Muscle of back (tissue), 13 donors: Measurements from ENCODE around the gene ISCA2. TPM values are rescaled to one million over a fixed set of nuclear protein-coding genes. Genes with fewer than 3 reads are reported as not detected.
"Not testable (repeated sequence)": the region's sequence is repeated elsewhere in the genome, so short reads cannot be mapped to it uniquely, and the experiment has no call there.

ENCODE experiments used
- DNase-seq, 3 donors: peaks; one replicate each; pipeline versions ENCODE4 v3.0.0 to v3.0.0-alpha.2; 2013
- long read RNA-seq, 9 donors: transcript quantifications; one replicate each; lab custom pipeline, GENCODE V29; 2026
- polyA plus RNA-seq, 10 donors: library from polyadenylated mRNA; unstranded; fragments of 120-200 nt; gene quantifications; one replicate each; pipeline ENCODE4 v1.2.1, GENCODE V29; 2013; ENCODE audit not compliant: insufficient read length in 10 of 10

ISCA2 gene
- polyA plus RNA-seq, result 10 to 100 TPM; 22.7 to 27.8 (median 25.1) TPM
- long read RNA-seq, donor 1, transcript ISCA2-204 (4 exons, 2,626 nt), result major isoform, 21 of 23 reads
- long read RNA-seq, donor 1, partial matches to known transcripts, result 0 of 23 reads
- long read RNA-seq, donor 1, other reads (novel, unspliced or antisense), result 0 of 23 reads
- long read RNA-seq, donor 2, transcript ISCA2-204 (4 exons, 2,626 nt), result major isoform, 15 of 17 reads
- long read RNA-seq, donor 2, partial matches to known transcripts, result 0 of 17 reads
- long read RNA-seq, donor 2, other reads (novel, unspliced or antisense), result 0 of 17 reads
- long read RNA-seq, donor 3, result 0 reads
- long read RNA-seq, donor 4, transcript ISCA2-204 (4 exons, 2,626 nt), result major isoform, 16 of 16 reads
- long read RNA-seq, donor 4, partial matches to known transcripts, result 0 of 16 reads
- long read RNA-seq, donor 4, other reads (novel, unspliced or antisense), result 0 of 16 reads
- long read RNA-seq, donor 5, transcript ISCA2-204 (4 exons, 2,626 nt), result major isoform, 25 of 26 reads
- long read RNA-seq, donor 5, partial matches to known transcripts, result 0 of 26 reads
- long read RNA-seq, donor 5, other reads (novel, unspliced or antisense), result 0 of 26 reads
- long read RNA-seq, donor 6, transcript ISCA2-204 (4 exons, 2,626 nt), result major isoform, 35 of 36 reads
- long read RNA-seq, donor 6, partial matches to known transcripts, result 0 of 36 reads
- long read RNA-seq, donor 6, other reads (novel, unspliced or antisense), result 0 of 36 reads
- long read RNA-seq, donor 7, transcript ISCA2-204 (4 exons, 2,626 nt), result major isoform, 14 of 14 reads
- long read RNA-seq, donor 7, partial matches to known transcripts, result 0 of 14 reads
- long read RNA-seq, donor 7, other reads (novel, unspliced or antisense), result 0 of 14 reads
- long read RNA-seq, donor 8, transcript ISCA2-204 (4 exons, 2,626 nt), result major isoform, 9 of 11 reads
- long read RNA-seq, donor 8, partial matches to known transcripts, result 0 of 11 reads
- long read RNA-seq, donor 8, other reads (novel, unspliced or antisense), result 0 of 11 reads
- long read RNA-seq, donor 9, partial matches to known transcripts, result 0 of 1 reads
- long read RNA-seq, donor 9, other reads (novel, unspliced or antisense), result 0 of 1 reads

GRCh38 chr14:74493343-74494261 is at the start of gene ISCA2:
Gene ISCA2, plus strand, starts transcription at chr14:74493765. Its CDS starts 10 bp downstream, at chr14:74493775.
- peak; percentile 98 to 99 (median 99) for DNase-seq

GRCh38 chr14:74444866-74445265 is 48.7 kb upstream of the ISCA2 start:
- no peak for DNase-seq

GRCh38 chr14:74454397-74454796 is 39.2 kb upstream of the ISCA2 start:
- DNase-seq, result not testable (repeated sequence)

GRCh38 chr14:74456684-74457564 is 36.6 kb upstream of the ISCA2 start:
- no peak for DNase-seq

GRCh38 chr14:74457565-74457895 is 36.0 kb upstream of the ISCA2 start:
- DNase-seq, result no peak

- DNase-seq, result peak in 1 of 3 donors; percentile 5
Observed at GRCh38 chr14:74459289-74459946, 34.1 kb upstream of the ISCA2 start.

GRCh38 chr14:74459976-74460375 is 33.6 kb upstream of the ISCA2 start:
- DNase-seq, result no peak

GRCh38 chr14:74462993-74463392 is 30.6 kb upstream of the ISCA2 start:
- DNase-seq, result no peak

- DNase-seq, result no peak
Observed at GRCh38 chr14:74463697-74464096, 29.9 kb upstream of the ISCA2 start.

GRCh38 chr14:74464785-74465184 is 28.8 kb upstream of the ISCA2 start:
- DNase-seq, result no peak

GRCh38 chr14:74465335-74465734 is 28.2 kb upstream of the ISCA2 start:
- DNase-seq, result no peak

GRCh38 chr14:74468513-74468912 is 25.1 kb upstream of the ISCA2 start:
- DNase-seq, result no peak

GRCh38 chr14:74469548-74470518 is 23.7 kb upstream of the ISCA2 start:
- DNase-seq, result no peak

- DNase-seq, result no peak
Observed at GRCh38 chr14:74472601-74473000, 21.0 kb upstream of the ISCA2 start.

GRCh38 chr14:74474376-74474775 is 19.2 kb upstream of the ISCA2 start:
- DNase-seq, result peak in 1 of 3 donors; percentile 7

GRCh38 chr14:74475678-74476077 is 17.9 kb upstream of the ISCA2 start:
- peak in 1 of 3 donors; percentile 27 for DNase-seq

- DNase-seq, result no peak
Observed at GRCh38 chr14:74476107-74476506, 17.5 kb upstream of the ISCA2 start.

- no peak for DNase-seq
Observed at GRCh38 chr14:74476607-74477006, 17.0 kb upstream of the ISCA2 start.
